Choroid plexus epithelial cell (primary cell): ENCODE results near the gene RITA1.

Source experiments
- DNase-seq: peaks from one replicate; pipeline ENCODE4 v3.0.0-alpha.2; 2010; ENCODE audit warnings: low read depth
- H3K4me3 ChIP-seq: 2 replicates; pipeline ENCODE4 v1.5.1; 2011; ENCODE audit warnings: low read depth, mild to moderate bottlenecking, control low read depth, low read length, moderate library complexity
- TF ChIP-seq, protein P1 (sequence below): conservative IDR thresholded peaks from 2 replicates; pipeline ENCODE4 v1.5.1; 2011; ENCODE audit warnings: low read depth, mild to moderate bottlenecking, control low read depth, inconsistent platforms, low read length, moderate library complexity

RITA1 gene

GRCh38 chr12:113226696-113227568, 41.4 kb downstream of the RITA1 start:
- no peak for DNase-seq
- TF ChIP-seq, protein P1, sequence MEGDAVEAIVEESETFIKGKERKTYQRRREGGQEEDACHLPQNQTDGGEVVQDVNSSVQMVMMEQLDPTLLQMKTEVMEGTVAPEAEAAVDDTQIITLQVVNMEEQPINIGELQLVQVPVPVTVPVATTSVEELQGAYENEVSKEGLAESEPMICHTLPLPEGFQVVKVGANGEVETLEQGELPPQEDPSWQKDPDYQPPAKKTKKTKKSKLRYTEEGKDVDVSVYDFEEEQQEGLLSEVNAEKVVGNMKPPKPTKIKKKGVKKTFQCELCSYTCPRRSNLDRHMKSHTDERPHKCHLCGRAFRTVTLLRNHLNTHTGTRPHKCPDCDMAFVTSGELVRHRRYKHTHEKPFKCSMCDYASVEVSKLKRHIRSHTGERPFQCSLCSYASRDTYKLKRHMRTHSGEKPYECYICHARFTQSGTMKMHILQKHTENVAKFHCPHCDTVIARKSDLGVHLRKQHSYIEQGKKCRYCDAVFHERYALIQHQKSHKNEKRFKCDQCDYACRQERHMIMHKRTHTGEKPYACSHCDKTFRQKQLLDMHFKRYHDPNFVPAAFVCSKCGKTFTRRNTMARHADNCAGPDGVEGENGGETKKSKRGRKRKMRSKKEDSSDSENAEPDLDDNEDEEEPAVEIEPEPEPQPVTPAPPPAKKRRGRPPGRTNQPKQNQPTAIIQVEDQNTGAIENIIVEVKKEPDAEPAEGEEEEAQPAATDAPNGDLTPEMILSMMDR, result no peak
- no peak overlapping the region for H3K4me3 ChIP-seq

DNA sequence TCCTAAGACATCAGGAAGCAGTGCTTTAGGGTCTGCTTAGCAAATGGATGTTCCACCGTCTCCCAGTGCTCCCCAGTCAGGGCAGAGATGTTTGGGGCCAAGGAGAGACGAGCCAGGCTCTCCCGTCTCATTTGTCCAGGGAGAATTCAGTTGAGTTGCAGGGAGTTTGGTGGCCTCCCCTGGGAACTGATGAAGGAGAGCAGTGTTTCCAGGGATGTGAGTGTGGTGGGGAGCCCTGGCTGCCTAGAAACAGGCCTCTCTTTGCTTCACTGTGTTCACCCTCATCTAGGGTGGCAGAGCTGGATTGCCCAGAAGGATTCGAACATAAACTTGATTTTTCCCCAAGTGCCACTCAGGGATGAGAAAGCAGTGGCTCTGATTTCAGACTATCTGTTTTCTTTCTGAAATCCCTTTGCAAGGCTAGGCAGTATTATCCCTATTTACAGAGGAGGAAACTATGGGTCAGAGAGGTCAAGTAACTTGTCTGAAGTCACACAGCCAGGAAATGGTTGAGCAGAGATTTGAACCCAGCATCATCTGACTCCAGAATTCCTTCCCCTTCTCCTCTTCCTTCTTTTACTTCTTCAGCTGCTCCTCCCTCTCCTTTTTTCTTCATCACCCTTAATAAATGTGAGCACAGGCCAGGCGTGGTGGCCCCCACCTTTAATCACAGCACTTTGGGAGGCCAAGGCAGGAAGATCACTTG, 42.3 kb downstream of the RITA1 start:
- TF ChIP-seq, protein P1, result no peak
- H3K4me3 ChIP-seq, result no peak overlapping the region
- DNase-seq, result no peak

- TF ChIP-seq, protein P1, result no peak
Observed at GRCh38 chr12:113228394-113229028, 43.0 kb downstream of the RITA1 start.

DNA sequence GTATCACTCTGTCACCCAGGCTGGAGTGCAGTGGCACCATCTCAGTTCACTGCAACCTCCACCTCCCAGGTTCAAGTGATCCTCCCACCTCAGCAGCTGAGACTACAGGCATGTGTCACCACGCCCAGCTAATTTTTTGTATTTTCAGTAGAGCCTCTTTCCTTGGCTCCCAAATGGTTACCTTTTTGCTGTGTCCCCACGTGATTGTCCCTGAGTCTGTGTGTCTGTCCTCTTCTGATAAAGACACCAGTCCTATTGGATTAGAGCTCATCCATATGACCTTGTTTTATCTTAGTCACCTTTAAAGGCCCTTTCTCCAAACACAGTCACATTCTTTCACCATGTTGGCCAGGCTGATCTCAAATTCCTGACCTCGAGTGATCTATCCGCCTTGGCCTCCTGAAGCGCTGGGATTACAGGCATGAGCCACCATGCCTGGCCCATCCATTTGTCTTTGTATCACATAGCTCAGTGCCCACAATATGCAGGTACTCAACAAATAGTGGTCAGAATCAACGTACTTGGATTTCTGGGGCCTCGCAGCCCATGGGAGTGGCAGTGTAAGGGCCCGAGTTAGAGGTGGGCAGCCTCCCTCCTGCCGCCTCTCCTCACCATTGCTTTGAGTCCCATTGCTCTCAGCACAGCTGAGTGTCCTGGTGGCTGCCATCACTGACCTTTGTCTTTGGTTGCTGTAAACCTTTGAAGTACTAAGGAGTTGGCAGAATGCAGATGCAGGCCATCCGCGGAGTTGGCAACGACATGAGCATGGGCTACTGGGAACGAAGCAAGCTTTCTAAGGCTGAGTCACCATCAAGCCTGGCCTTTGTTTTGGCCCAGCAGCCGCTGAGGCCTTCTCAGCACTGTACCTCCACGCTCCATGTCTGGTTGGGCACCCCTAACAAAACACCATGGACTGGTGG, 45.1 kb downstream of the RITA1 start:
- TF ChIP-seq, protein P1, result no peak
- H3K4me3 ChIP-seq, result no peak overlapping the region
- no peak for DNase-seq

More at GRCh38 chr12:113228394-113229028, 43.0 kb downstream of the RITA1 start:
- DNase-seq, result no peak
- H3K4me3 ChIP-seq, result no peak overlapping the region

DNA sequence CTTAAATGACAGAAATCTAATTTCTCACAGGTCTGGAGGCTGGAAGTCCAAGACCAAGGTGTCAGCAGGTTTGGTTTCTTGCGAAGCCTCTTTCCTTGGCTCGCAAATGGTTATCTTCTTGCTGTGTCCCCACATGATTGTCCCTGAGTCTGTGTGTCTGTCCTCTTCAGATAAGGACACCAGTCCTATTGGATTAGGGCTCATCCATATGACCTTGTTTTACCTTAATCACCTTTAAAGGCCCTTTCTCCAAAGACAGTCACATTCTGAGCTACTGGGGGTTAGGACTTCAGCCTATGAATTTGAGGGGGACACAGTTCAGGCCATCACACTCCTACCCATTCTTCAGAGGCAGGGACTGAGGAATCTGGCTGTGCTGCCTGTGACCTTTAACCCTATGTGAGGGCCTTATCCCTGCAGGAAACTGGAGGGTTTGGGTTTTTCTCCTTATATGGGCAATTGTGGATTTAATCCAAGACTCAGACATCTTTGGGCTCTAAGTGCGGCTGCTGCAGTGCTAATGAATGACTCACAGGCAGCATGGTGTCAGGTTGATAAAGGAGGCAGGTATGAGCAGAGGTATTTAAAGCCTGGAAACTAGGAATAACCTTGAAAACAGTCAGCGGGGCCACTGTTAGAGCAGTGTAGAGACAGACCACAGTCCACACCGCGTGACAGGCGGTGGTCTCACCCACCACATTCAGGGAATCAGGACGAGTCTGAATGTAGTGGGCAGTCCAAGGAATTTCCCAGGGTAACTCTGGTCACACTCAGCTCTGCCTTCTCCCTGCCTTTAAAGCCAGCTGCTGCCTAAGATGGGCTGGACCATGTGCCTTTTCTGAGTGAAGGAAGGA, 45.9 kb downstream of the RITA1 start:
- TF ChIP-seq, protein P1, result no peak
- H3K4me3 ChIP-seq, result no peak overlapping the region
- DNase-seq, result peak; percentile 91
